HG03558 (cell line): ENCODE measurements around the gene SCUBE1.

Source experiments
- ATAC-seq: cut with Tn5 transposase; IDR thresholded peaks from one replicate; pipeline ENCODE4 v1.9.1; 2021; ENCODE audit warnings: moderate number of reproducible peaks; ENCODE audit not compliant: unreplicated experiment; ENCODE audit errors: extremely low read depth

Gene SCUBE1

GRCh38 chr22:43331069-43331451 is 12.1 kb downstream of the SCUBE1 start:
- no peak for ATAC-seq

- ATAC-seq = no peak
These were observed 12.7 kb downstream of the SCUBE1 start for GRCh38 chr22:43330178-43331068.

GRCh38 chr22:43329061-43329460 is 14.1 kb downstream of the SCUBE1 start:
- ATAC-seq = no peak

GRCh38 chr22:43327157-43327438 is 16.1 kb downstream of the SCUBE1 start:
- ATAC-seq = no peak

- ATAC-seq = no peak
These were observed 16.6 kb downstream of the SCUBE1 start for GRCh38 chr22:43326331-43327156.

- ATAC-seq = no peak
These were observed 18.0 kb downstream of the SCUBE1 start for GRCh38 chr22:43325176-43325575.

- ATAC-seq = no peak
These were observed 21.9 kb downstream of the SCUBE1 start for GRCh38 chr22:43320943-43321900.

- no peak for ATAC-seq
These were observed 23.3 kb downstream of the SCUBE1 start for GRCh38 chr22:43319661-43320486.

GRCh38 chr22:43317239-43317638 is 25.9 kb downstream of the SCUBE1 start:
- no peak for ATAC-seq

- no peak for ATAC-seq
These were observed 27.4 kb downstream of the SCUBE1 start for GRCh38 chr22:43315687-43316217.

GRCh38 chr22:43314611-43315010 is 28.6 kb downstream of the SCUBE1 start:
- no peak for ATAC-seq

- ATAC-seq = no peak
These were observed 29.2 kb downstream of the SCUBE1 start for GRCh38 chr22:43313890-43314474.

- ATAC-seq = no peak
These were observed 29.8 kb downstream of the SCUBE1 start for GRCh38 chr22:43313244-43313889.

- no peak for ATAC-seq
These were observed 30.6 kb downstream of the SCUBE1 start for GRCh38 chr22:43312608-43313007.

- no peak for ATAC-seq
These were observed 32.4 kb downstream of the SCUBE1 start for GRCh38 chr22:43310798-43311197.

- ATAC-seq = no peak
These were observed 32.9 kb downstream of the SCUBE1 start for GRCh38 chr22:43310311-43310710.

GRCh38 chr22:43308836-43309235 is 34.3 kb downstream of the SCUBE1 start:
- no peak for ATAC-seq

- no peak for ATAC-seq
These were observed 34.9 kb downstream of the SCUBE1 start for GRCh38 chr22:43308060-43308830.
